HEK293 (cell line): ENCODE data around the gene RFTN1.

ENCODE experiments used
- ZNF335 ChIP-seq: fragments of 450-650 bp; formaldehyde crosslinking; conservative IDR thresholded peaks from 2 replicates; pipeline ENCODE4 v1.5.1; 2016; ENCODE audit warnings: missing biosample characterization, missing genetic modification characterization
- ZNF610 ChIP-seq: fragments of 450-650 bp; formaldehyde crosslinking; IDR thresholded peaks from 2 replicates; pipeline ENCODE4 v1.5.1; 2016; ENCODE audit warnings: missing biosample characterization, missing genetic modification characterization, borderline replicate concordance
- ZNF747 ChIP-seq: fragments of 450-650 bp; formaldehyde crosslinking; IDR thresholded peaks from 2 replicates; pipeline ENCODE4 v1.5.1; 2016; ENCODE audit warnings: missing biosample characterization, missing genetic modification characterization

- no peak for TF ChIP-seq ZNF335 (tag by site-specific recombination)
- no peak for TF ChIP-seq ZNF610 (tag by site-specific recombination)
- TF ChIP-seq ZNF747, result no peak
Observed at GRCh38 chr3:16298891-16299290, 214.6 kb downstream of the RFTN1 start.
